ENCODE results near the gene ADD1. TPM values are rescaled to one million over a fixed set of nuclear protein-coding genes. Genes with fewer than 3 reads are reported as not detected.

The ADD1 gene
- total RNA-seq, 1 donor from 2014 or later: 147 TPM

GRCh38 chr4:2804973-2805501, 38.6 kb upstream of the ADD1 start:
- no peak for DNase-seq (ENCODE audit: low read depth in 2 of 2)

GRCh38 chr4:2805712-2806389, 37.8 kb upstream of the ADD1 start:
- peak in 1 of 2 donors; percentile 58 for DNase-seq (ENCODE audit: low read depth in 2 of 2)

- DNase-seq (ENCODE audit: low read depth in 2 of 2): peak; percentile 23 to 61
Observed at GRCh38 chr4:2806390-2807355, 37.0 kb upstream of the ADD1 start.

GRCh38 chr4:2807571-2807970, 36.1 kb upstream of the ADD1 start:
- DNase-seq (ENCODE audit: low read depth in 2 of 2): no peak

- DNase-seq (ENCODE audit: low read depth in 2 of 2): no peak
Observed at GRCh38 chr4:2808001-2808400, 35.6 kb upstream of the ADD1 start.

- DNase-seq (ENCODE audit: low read depth in 2 of 2): no peak
Observed at GRCh38 chr4:2809610-2810180, 33.9 kb upstream of the ADD1 start.

GRCh38 chr4:2810388-2810787, 33.3 kb upstream of the ADD1 start:
- no peak for DNase-seq (ENCODE audit: low read depth in 2 of 2)

GRCh38 chr4:2811830-2812611, 31.6 kb upstream of the ADD1 start:
- DNase-seq (ENCODE audit: low read depth in 2 of 2): peak; percentile 28 to 67

- DNase-seq (ENCODE audit: low read depth in 2 of 2): peak; percentile 41 to 43
Observed at GRCh38 chr4:2812612-2813354, 30.9 kb upstream of the ADD1 start.

GRCh38 chr4:2813446-2814405, 29.9 kb upstream of the ADD1 start:
- DNase-seq (ENCODE audit: low read depth in 2 of 2): no peak

GRCh38 chr4:2814627-2815270, 28.9 kb upstream of the ADD1 start:
- no peak for DNase-seq (ENCODE audit: low read depth in 2 of 2)

GRCh38 chr4:2816401-2816954, 27.2 kb upstream of the ADD1 start:
- DNase-seq (ENCODE audit: low read depth in 2 of 2): no peak

- no peak for DNase-seq (ENCODE audit: low read depth in 2 of 2)
Observed at GRCh38 chr4:2817137-2817536, 26.5 kb upstream of the ADD1 start.

- peak in 1 of 2 donors; percentile 32 for DNase-seq (ENCODE audit: low read depth in 2 of 2)
Observed at GRCh38 chr4:2817701-2818350, 25.8 kb upstream of the ADD1 start.

- no peak for DNase-seq (ENCODE audit: low read depth in 2 of 2)
Observed at GRCh38 chr4:2818351-2818939, 25.2 kb upstream of the ADD1 start.

- DNase-seq (ENCODE audit: low read depth in 2 of 2): no peak
Observed at GRCh38 chr4:2819244-2820215, 24.1 kb upstream of the ADD1 start.

Measured in dermis microvascular lymphatic vessel endothelial cell (primary cell).